ENCODE results near the gene MTUS2. TPM values are rescaled to one million over a fixed set of nuclear protein-coding genes. Genes with fewer than 3 reads are reported as not detected.

Gene MTUS2
- total and polyA plus RNA-seq, 9 of the 15 experiments (the other 6 are each of a cell fraction or from before 2014, with no cell fraction given) = 0.01 to 0.28 (median 0.06) TPM; not detected in 1

- TF ChIP-seq ZHX1 (conservative IDR thresholded peaks at IDR 0.05; ENCODE audit: low read length) = no peak
- TF ChIP-seq ZFPM2 (CRISPR knock-in tag; IDR thresholded peaks at IDR 0.05) = no peak
- in situ Hi-C loops (cut with MboI) = no loop called here
These were observed 717.9 kb downstream of the MTUS2 start for GRCh38 chr13:29537736-29538651.

More at GRCh38 chr13:29537736-29538651, 717.9 kb downstream of the MTUS2 start:
- DNase-seq (ENCODE audit: extremely low read depth in 1 of 4, low spot score in 3 of 4) = no peak
- no peaks in the 10 kb centered on the region for H3K9me1 ChIP-seq (ENCODE audit: control insufficient read depth, insufficient read depth, low read length)
- H3K9ac ChIP-seq (ENCODE audit: insufficient read depth in 1 of 2, low read depth in 2 of 2, low read length in 2 of 2) = no peak overlapping the region
- no peak overlapping the region for H2AFZ ChIP-seq (ENCODE audit: low read depth, low read length)
- H3K79me2 ChIP-seq (ENCODE audit: control insufficient read depth, insufficient read depth, low read length) = peaks cover 11% of the 10 kb centered on the region; the same call in 2 of the 3 replicates
- H3K27ac ChIP-seq (ENCODE audit: extremely low read depth, low read depth, low read length) = no peak overlapping the region
- no peaks in the 10 kb centered on the region for H3K9me3 ChIP-seq (replicated peaks; ENCODE audit: control insufficient read depth, insufficient read depth, low read depth, low read length)
- peaks cover 8% of the 10 kb centered on the region; the same call in 1 of the 2 replicates for H4K20me1 ChIP-seq (replicated peaks; ENCODE audit: control insufficient read depth, insufficient read depth, low read length)
- peaks cover 40% of the 10 kb centered on the region; the same call in 2 of the 3 replicates for H3K36me3 ChIP-seq (ENCODE audit: control insufficient read depth, insufficient read depth, low read length)
- ATAC-seq = no peak
- H3K4me2 ChIP-seq (ENCODE audit: insufficient read depth, low read length) = no peak overlapping the region
- no peaks in the 10 kb centered on the region for H3K27me3 ChIP-seq (ENCODE audit: control insufficient read depth in 2 of 2, insufficient read depth in 2 of 2, low read length in 2 of 2)
- FAIRE-seq = no peak
- no TSS peak for BruUV-seq (replicated peaks)
- no peaks in the 10 kb centered on the region for H3K4me1 ChIP-seq (replicated peaks in 1 of 2; ENCODE audit: control insufficient read depth in 2 of 2, insufficient read depth in 2 of 2, low read length in 2 of 2)
- 87% methylated on average over 11 of the region's 14 CpGs for WGBS (ENCODE audit: insufficient coverage, low coverage, missing lambda C conversion rate)
- intact Hi-C loops (cut with micrococcal nuclease) = no loop called here
- ChIA-PET POLR2A (interaction anchor here (1.1 kb wide), 1 partner anchor 30 kb away, joined by 3 read pairs; no protein-coding TSS in a partner anchor), CTCF (ENCODE audit: low intra/inter-chr PET ratio) (no interaction called here)
- H3K4me3 ChIP-seq = no peak overlapping the region

All from K562 (cell line).